Measurements from ENCODE around the gene TRERF1.

The TRERF1 gene

DNA sequence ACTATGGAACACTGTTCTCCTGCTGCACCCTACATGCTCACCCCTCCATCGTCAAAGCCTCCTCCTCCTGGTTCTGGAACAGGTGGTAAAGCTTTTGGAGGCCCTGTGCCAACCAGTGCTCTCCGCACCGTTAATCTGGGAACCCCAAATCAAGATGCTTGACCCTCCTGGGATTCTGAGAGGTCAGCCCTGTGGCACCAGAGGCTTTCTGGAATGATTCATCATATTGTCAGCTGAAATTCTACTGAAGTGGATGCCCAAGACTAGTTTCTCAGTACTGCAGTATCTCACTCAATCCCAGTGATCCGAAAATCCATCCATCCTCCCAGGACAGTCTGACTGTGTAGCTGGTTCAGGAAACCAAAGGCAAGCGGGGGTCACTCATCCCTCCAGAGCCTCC lies 92.7 kb downstream of the TRERF1 start:
- TF ChIP-seq, protein P1, sequence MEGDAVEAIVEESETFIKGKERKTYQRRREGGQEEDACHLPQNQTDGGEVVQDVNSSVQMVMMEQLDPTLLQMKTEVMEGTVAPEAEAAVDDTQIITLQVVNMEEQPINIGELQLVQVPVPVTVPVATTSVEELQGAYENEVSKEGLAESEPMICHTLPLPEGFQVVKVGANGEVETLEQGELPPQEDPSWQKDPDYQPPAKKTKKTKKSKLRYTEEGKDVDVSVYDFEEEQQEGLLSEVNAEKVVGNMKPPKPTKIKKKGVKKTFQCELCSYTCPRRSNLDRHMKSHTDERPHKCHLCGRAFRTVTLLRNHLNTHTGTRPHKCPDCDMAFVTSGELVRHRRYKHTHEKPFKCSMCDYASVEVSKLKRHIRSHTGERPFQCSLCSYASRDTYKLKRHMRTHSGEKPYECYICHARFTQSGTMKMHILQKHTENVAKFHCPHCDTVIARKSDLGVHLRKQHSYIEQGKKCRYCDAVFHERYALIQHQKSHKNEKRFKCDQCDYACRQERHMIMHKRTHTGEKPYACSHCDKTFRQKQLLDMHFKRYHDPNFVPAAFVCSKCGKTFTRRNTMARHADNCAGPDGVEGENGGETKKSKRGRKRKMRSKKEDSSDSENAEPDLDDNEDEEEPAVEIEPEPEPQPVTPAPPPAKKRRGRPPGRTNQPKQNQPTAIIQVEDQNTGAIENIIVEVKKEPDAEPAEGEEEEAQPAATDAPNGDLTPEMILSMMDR (IDR thresholded peaks at IDR 0.05; ENCODE audit: extremely low read depth, insufficient read depth, missing control alignments): no peak
- DNase-seq (ENCODE audit: low spot score): no peak
- in situ Hi-C loops (cut with MboI; ENCODE audit: low pct_unique_long_range_greater_than_20kb, low sequenced_read_pairs, unreplicated experiment): no loop called here

DNA sequence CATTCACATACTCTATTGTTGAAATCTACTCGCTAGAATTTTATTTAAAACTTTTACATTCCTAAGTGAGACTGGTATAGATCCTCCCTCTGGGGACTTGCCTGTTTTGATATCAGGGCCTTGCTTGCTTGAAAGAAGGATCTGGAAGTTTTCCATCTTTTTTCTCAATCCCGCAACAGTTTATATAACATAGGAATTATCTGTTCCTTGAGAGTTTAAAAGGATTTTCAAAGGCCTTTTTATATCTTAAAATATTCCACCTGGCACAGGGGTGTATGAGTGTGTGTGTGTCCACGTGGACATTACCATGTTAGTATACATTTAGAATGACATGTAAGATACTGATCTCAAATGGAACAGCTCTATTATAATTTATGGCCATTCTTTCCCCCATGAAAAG lies 96.3 kb downstream of the TRERF1 start:
- TF ChIP-seq, protein P1 (IDR thresholded peaks at IDR 0.05; ENCODE audit: extremely low read depth, insufficient read depth, missing control alignments): no peak
- in situ Hi-C loops (cut with MboI; ENCODE audit: low pct_unique_long_range_greater_than_20kb, low sequenced_read_pairs, unreplicated experiment): no loop called here
- no peak for DNase-seq (ENCODE audit: low spot score)

DNA sequence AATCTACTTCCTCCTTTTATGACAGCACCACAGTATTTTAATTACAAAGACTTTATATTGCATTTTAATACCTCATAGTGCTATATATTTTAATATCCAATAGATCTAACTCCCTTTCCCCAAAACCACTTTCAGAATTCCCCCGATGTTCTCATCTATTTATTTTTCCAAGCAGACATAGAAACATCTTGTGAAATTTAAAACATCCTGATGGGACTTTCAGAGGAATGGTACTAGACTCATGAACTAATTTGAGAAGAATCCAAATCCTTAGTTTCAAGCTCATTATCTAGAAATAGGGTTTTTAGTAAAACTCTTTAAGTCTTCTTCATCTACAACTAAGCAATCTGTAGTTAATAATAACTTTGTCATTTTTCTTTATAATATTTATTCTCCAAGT lies 97.0 kb downstream of the TRERF1 start:
- in situ Hi-C loops (cut with MboI; ENCODE audit: low pct_unique_long_range_greater_than_20kb, low sequenced_read_pairs, unreplicated experiment): no loop called here
- no peak for DNase-seq (ENCODE audit: low spot score)
- TF ChIP-seq, protein P1 (IDR thresholded peaks at IDR 0.05; ENCODE audit: extremely low read depth, insufficient read depth, missing control alignments): no peak

DNA sequence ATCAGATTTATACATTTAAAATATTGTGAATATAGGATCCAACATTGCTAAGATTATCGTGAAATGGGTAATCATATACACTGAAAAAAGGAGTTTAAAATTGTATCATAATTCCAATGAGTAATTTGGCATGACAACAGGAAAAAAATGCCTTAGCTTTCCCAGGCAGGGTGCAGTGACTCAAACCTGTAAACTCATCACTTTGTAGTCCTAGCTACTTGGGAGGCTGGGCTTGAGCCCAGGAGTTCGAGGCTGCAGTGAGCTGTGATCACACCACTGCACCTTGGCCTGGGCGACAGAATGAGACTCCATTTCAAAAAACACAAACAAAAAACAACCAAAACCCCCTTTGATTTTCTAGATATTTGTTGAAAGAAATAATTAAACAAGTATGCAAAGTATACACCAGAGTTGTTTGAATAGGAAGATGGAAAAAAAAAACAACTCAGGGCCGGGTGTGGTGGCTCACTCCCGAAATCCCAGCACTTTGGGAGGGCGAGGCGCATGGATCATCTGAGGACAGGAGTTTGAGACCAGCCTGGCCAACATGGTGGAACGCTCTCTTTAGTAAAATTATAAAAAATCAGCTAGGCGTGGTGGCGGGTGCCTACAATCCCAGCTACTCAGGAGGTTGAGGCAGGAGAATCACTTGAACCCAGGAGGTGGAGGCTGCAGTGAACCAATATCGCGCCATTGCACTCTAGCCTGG lies 98.7 kb downstream of the TRERF1 start:
- no peak for DNase-seq (ENCODE audit: low spot score)
- in situ Hi-C loops (cut with MboI; ENCODE audit: low pct_unique_long_range_greater_than_20kb, low sequenced_read_pairs, unreplicated experiment): no loop called here
- TF ChIP-seq, protein P1 (IDR thresholded peaks at IDR 0.05; ENCODE audit: extremely low read depth, insufficient read depth, missing control alignments): no peak

DNA sequence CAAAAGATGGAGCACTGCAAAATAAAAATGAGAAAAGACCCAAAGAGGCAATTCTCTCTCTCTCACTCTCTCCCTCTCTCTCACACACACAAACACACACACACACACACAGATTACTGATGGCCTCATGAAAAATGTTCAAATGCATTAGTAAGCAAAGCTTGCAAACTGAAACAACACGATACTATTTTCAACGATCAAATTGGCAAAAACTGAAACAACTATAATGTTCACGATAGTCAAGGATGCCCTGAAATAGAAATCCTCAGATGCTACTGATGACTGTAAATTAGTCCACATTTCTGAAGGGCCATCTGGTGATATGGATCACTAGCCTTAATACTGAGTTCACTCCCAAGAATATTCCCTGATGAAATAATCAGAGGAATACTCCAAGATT lies 100.8 kb downstream of the TRERF1 start:
- no peak for DNase-seq (ENCODE audit: low spot score)
- in situ Hi-C loops (cut with MboI; ENCODE audit: low pct_unique_long_range_greater_than_20kb, low sequenced_read_pairs, unreplicated experiment): no loop called here
- TF ChIP-seq, protein P1 (IDR thresholded peaks at IDR 0.05; ENCODE audit: extremely low read depth, insufficient read depth, missing control alignments): no peak

DNA sequence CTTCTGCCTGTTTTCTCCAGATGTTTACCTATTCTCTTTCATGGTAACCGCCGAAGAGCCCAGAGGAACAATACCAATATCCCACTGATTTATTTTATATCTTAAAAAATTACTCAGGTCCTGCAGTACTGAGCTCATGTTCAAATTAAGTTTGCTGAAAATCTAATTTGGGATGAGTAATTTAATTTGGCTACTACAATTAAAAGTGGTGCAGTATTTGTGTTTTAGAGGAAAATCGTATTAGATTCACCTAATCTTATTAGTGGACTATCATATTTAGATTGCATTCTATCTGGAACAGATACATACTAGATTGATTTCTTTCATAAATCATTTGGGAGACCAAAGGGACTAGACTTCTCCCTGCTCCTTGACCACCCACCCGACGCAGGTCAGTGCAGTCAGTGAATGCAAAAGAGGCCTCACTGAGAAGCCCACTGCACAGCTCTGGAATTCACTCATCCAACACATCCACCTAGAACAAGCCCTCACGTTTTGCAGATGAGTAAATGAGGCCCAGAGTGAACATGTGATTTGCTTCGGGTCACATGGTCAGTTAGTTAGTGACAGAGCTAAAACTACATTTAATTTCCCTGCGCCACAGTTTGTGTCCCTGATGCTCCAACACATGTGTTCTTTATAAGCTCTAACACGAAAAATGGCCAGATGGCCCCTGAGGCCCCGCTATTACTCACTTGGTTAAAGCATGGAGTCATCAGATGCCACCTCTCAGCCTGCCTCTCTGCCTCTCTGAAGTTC lies 101.8 kb downstream of the TRERF1 start:
- TF ChIP-seq, protein P1 (IDR thresholded peaks at IDR 0.05; ENCODE audit: extremely low read depth, insufficient read depth, missing control alignments): no peak
- no peak for DNase-seq (ENCODE audit: low spot score)
- in situ Hi-C loops (cut with MboI; ENCODE audit: low pct_unique_long_range_greater_than_20kb, low sequenced_read_pairs, unreplicated experiment): no loop called here

Data from GM13977 (cell line).